Adrenal gland (tissue), 5 donors: ENCODE results near the gene ABCC10.

Experiments used
- POLR2A ChIP-seq, 2 donors: fragments of 450-650 bp; IDR thresholded peaks; one replicate each; pipeline ENCODE4 v1.6.1; 2017; ENCODE audit warnings: antibody characterized with exemption in 2 of 2, mild to moderate bottlenecking in 2 of 2, moderate library complexity in 1 of 2
- TF ChIP-seq, protein P1 (sequence below), 6 experiments: fragments of 450-650 bp in 4 of 6; fragments of 200-600 bp in 2 of 6; sonication (generic) in 1 of 6; IDR thresholded peaks; 1 replicate in 5 of 6; 2 replicates in 1 of 6; pipeline versions ENCODE4 v1.5.1 to v1.8.0; 2016 to 2021; ENCODE audit warnings: antibody characterized with exemption in 6 of 6, mild to moderate bottlenecking in 2 of 6, moderate library complexity in 1 of 6
- donor health status: DM: no; HTN: no; CAD: no.

- TF ChIP-seq, protein P1, sequence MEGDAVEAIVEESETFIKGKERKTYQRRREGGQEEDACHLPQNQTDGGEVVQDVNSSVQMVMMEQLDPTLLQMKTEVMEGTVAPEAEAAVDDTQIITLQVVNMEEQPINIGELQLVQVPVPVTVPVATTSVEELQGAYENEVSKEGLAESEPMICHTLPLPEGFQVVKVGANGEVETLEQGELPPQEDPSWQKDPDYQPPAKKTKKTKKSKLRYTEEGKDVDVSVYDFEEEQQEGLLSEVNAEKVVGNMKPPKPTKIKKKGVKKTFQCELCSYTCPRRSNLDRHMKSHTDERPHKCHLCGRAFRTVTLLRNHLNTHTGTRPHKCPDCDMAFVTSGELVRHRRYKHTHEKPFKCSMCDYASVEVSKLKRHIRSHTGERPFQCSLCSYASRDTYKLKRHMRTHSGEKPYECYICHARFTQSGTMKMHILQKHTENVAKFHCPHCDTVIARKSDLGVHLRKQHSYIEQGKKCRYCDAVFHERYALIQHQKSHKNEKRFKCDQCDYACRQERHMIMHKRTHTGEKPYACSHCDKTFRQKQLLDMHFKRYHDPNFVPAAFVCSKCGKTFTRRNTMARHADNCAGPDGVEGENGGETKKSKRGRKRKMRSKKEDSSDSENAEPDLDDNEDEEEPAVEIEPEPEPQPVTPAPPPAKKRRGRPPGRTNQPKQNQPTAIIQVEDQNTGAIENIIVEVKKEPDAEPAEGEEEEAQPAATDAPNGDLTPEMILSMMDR (IDR thresholded peaks at IDR 0.05) = no peak
- TF ChIP-seq POLR2A (IDR thresholded peaks at IDR 0.05) = no peak
Measured at GRCh38 chr6:43435682-43436437, 8.5 kb downstream of the ABCC10 start.
